ELF-1 (cell line): ENCODE results near the gene MYBPC3.
"Not testable (repeated sequence)": the region's sequence is repeated elsewhere in the genome, so short reads cannot be mapped to it uniquely, and the experiment has no call there.

Experiments used
- DNase-seq: peaks from one replicate; pipeline ENCODE4 v3.0.0-alpha.2; 2016; ENCODE audit warnings: low read depth, low spot score

Gene MYBPC3

DNA sequence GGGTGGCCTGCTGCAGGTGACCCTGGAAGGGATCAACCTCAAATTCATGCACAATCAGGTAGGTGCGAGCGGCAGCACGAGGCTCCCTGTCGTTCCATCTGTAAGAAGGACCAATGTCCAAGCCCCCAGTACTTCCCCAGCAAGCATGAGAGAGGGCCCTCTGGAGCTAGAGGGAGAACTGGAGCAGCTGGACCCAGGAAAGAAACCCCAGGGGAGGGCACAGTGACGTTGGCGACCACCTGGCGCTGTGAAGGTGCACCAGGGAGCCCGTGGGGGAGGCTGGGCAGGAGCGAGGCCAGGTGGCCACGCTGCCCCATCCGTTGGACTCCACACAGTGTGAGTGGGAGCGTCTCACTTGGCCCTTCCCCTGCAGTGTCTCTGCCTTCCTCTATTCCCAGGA is 28.0 kb downstream of the MYBPC3 start:
- no peak for DNase-seq

DNA sequence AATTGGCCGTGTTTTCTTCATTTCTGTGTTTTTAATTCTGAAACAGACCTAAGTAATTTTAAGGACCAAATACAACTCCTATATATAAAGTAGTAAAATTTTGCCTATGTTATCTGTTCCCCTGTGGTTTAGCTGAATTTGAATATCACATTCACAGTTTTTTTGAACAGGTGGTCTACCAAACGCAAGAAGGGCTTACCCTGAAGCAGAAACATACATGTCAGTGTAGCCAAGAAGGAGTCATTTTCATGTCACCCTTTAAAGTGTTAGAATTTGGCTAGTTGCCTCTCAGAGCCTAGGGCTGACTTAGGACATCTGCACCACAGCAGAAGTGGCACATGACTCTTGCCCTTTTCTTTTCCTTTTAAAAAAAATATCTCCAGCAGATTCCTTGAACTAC is 34.3 kb downstream of the MYBPC3 start:
- no peak for DNase-seq

DNA sequence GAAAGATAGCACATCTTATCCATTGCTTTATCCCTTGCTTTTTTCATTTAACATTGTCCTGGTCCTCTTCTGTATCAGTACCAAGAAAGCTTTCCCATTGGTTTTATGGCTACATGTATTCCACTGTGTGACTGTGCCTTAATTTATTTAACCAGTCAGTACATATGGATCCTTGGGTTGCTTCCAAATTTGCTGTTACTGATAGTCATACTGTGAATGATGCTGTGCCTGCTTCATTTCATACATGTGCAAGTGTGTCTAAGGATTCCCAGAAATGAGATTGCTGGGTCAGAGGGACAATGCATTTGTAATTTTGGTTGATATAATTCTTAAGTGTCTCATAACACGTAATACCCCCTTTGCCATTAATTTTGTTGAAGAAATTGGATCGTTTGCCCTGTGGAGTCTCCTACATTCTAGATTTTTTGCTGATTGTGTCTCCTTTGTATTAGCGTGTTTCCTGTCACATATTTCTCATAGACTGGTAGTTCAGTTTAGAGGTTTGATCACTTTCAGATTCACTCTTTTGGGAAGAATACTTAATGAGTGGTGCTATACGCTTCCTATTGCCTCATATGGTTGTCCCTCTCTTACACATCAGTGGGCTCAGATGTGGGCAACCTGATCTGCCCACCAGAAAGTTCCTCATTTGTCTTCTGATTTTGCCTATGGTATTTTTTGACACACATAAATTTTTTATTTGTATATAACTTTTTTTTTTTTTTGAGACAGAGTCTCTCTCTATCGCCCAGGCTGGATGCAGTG is 35.3 kb downstream of the MYBPC3 start:
- DNase-seq, result no peak

DNA sequence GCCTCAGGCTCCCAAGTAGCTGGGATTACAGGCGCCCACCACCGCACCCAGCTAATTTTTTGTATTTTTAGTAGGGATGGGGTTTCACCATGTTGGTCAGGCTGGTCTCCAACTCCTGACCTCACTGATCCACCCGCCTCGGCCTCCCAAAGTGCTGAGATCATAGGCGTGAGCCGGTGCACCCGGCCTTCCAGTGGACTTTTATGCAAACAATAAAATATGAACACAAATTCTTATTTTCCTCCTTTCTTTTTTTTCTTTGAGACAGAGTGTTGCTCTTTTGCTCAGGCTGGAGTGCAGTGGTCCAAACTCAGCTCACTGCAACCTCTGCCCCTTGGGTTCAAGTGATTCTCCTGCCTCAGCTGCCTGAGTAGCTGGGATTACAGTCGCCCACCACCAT is 36.0 kb downstream of the MYBPC3 start:
- not testable (repeated sequence) for DNase-seq

DNA sequence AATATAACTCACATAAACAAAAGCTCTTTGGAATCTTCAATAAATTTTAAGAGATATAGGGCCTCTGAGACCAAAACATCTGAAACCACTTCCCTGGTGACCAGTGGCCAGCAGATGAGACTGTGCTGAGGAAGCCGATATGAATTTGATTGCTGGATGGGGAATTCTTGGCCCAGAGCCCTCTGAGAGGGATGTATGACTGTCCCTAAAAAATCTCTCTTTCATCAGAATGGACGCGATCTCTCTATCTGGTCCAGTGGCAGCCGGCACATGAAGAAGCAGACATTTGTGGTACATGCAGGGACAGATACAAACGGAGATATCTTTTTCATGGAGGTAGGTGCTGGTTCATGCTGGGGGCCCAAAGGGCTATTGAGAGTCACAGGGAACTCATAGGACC is 37.5 kb downstream of the MYBPC3 start:
- no peak for DNase-seq

DNA sequence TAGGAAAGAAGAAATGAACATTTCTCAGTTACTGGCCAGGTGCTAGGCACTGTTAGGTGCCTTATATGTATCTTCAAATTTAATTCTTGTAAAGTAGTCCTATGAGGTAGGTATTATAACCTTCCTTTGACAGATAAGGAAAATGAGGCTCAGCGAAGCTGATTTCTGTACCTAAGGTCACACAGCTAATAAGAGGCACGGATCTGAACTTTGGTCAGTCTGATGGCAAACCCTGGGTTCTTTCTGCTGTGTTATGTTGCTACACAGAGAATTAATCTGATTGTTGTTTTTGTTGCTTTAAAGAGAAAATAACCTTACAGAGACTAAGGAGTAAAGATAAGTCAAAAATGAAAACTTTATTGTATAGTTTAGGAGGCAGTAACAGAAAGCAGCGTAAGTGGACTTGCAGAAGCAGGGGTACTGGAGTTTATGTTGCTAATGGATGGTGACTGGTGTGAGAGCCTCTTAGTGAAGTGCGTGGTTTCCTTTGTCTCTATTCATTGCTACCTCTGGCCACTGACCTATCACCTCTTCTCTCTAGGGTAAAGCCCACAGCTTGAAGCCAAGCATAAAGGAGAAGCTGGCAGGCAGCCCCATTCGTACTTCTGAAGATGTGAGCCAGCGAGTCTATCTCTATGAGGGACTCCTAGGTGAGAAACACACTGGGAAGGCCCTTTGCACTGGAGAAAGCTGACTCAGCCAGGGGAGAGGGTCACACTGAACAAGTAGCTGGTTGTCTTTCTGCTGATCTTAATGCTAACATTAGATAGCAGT is 44.3 kb downstream of the MYBPC3 start:
- DNase-seq, result peak; percentile 6

DNA sequence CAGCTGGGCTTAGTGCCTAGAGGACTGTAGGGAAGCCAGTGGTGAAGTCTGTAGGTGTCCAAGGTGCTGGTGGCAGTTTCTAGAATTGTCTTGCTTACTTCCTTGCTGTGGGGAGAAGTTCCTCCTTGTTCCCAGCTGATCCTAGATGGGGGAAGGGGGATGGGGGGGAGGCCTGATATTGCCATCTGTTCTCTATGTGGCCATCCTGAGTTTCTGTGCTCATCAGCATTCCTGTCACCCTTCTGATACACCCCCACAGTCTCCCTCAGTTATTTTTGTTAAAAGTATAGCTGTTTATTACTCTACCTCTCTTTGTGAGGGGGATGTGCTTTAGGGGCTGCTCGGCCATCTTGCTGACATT is 46.0 kb downstream of the MYBPC3 start:
- DNase-seq, result no peak

DNA sequence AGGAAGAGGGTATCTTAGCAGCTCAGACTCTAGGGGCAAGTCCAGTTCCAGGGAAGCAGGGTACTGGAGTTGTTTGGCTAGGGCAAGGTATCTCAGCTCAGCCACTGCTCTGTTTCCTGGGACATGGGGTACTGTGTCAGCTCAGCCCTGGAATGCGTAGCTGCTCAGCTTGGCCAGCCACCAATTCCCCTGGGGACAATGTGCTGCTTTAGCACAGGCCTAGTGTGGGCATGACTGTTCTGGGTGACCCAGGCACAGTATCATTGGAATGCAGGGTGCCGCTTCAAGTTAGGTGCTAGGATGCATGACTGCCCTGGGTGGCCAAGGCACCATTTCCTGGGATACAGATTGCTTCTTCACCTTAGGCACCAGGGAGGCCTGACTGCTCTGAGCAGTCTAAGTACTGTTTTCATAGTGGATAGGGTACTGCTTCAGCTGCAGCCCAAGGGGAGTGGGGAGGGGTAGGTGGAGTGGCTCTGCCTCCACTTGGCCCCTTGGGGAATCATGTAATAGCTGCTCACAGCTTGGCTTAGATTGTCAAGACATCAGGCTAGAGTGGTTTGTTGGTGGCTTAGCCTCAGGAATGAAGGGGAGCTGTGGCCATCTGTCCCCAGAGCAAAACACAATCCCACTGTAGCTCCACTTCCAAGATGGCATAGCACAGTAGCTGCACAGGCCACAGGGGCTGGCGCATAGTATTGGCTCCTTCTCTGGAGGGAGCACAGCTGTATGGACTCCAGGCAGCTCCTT is 46.6 kb downstream of the MYBPC3 start:
- DNase-seq, result no peak

DNA sequence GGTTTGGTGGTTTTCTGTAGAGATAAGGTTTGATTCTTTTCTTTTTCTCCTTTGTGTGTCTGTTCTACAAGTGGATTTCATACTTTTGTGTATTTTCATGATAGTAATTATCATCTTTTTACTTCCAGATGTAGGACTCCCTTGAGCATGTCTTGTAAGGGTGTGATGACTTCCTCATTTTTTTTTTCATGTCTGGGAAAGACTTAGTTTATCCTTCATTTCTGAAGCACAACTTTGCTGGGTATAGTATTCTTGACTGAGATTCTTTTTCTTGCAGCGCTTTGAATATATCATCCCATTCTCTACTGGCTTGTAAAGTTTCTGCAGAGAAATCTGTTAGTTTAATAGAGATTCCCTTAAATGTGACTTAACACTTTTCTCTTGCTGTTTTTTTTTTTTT is 49.6 kb downstream of the MYBPC3 start:
- DNase-seq, result no peak

DNA sequence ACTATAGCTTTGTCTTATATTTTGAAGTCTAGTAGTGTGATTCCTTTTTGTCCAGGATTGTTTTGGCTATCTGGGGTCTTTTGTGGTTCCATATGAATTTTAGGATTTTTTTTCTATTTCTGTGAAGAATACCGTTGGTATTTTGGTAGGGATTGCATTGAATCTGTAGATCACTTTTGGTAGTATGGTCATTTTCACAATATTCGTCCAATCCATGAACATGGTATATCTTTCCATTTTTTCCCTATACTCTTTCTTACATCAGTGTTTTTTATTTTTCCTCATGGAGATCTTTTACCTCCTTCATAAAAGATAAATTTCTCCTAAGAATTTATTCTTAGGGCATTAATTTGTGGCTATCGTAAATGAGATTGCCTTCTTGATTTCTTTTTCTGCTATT is 53.4 kb downstream of the MYBPC3 start:
- DNase-seq, result no peak

DNA sequence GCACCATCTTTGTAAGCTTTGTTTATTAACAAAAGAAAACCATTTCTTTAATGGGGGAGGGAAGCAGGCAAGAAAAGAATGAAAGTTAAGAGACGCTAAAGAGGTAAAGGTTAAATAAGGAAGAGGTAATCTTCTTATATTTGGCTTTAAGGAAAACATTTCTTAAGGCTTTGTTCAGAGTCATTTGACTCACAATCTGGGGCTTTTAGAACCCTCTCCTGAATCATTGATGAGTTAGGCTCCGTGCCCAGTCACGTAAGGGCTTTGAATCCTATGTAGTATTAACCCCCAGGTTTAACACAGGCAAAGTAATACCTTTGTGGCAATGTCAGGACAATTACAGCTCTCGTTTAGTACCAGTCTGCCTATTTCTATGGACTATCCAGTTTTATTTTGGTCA is 56.5 kb downstream of the MYBPC3 start:
- no peak for DNase-seq

DNA sequence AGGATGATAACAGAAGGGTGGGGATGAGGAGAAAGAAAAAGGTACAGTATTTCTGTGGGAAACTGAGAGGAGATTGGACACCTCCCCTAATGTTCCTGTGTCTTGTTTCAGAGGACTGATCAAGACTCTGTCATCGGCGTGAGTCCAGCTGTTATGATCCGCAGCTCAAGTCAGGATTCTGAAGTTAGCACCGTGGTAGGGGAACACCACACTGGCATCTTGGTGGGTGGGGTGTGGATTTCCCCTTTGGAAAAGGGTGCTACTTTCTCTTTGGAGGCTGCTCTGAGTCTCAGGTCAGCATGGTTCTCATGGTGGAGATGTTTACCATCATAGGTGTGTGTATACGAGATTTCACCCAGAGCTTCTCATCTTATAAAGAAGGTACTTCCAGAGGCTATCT is 57.1 kb downstream of the MYBPC3 start:
- DNase-seq, result no peak

DNA sequence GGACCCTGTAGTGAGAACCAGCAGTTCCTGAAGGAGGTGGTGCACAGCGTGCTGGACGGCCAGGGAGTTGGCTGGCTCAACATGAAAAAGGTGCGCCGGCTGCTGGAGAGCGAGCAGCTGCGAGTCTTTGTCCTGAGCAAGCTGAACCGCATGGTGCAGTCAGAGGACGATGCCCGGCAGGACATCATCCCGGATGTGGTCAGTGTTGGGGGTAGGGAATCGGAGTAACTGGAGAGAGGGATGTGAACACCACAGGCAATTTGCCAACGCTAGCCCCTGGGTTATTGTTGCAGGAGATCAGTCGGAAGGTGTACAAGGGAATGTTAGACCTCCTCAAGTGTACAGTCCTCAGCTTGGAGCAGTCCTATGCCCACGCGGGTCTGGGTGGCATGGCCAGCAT is 62.6 kb downstream of the MYBPC3 start:
- no peak for DNase-seq

DNA sequence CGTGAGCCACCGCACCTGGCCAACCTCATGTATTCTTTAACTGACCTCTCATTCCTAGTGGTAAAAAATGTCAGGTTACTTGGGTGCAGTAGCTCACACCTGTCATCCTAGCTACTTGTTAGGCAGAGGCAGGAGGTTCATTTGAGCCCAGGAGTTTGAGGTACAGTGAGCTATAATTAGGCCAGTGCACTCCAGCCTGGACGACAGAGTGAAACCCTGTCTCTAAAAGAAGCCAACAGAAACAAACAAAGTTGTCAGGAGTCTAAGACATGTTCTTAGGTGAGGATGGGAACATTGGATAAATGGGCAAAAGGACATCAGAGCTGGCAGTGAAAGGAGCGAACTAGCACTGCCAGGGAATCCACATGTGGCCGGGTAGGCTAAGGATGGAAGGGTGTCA is 64.4 kb downstream of the MYBPC3 start:
- no peak for DNase-seq

DNA sequence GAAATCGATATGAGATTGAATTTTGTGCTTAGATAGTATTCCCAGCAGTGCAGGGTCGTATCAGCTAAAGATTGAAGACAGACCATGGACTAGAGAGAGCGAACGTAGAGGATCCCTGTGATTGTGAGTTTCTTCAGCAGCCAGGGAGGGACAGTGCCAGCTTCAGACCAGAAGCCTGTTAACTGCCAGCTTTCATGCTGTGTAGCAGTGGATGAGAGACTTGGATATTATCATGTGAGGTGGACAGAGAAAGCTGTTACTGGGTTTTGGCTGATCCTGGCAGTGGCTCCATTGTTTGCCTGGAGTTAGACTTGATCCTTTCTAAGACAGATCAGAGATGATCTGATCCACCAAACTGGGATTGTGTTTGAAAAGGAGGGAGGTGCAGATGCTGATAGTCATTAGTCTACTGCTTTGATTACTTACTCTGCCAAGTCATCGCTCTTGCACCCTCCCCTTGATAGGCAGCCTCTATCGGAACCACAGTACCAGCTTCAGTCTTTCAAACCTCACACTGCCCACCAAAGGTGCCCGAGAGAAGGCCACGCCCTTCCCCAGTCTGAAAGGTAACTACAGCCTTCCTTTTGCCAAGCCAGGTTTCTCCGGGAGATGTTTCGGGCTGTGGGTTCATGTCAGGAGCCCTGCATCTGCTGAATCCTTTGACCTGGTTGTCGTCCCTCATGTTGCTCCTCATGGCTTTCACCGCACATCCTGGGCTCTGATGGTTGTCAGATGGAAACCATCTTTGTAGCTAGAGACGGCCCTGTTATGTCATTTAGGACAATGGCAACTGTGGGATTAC is 66.3 kb downstream of the MYBPC3 start:
- DNase-seq, result no peak

DNA sequence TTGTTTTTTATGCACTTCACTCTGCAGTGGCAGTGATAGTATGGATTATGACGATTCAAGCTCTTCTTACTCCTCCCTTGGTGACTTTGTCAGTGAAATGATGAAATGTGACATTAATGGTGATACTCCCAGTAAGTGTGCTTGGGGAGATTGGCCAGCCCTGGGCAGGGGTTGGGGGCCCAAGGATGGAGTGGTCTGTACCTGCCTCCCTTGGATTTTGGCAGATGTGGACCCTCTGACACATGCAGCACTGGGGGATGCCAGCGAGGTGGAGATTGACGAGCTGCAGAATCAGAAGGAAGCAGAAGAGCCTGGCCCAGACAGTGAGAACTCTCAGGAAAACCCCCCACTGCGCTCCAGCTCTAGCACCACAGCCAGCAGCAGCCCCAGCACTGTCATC is 68.4 kb downstream of the MYBPC3 start:
- no peak for DNase-seq

DNA sequence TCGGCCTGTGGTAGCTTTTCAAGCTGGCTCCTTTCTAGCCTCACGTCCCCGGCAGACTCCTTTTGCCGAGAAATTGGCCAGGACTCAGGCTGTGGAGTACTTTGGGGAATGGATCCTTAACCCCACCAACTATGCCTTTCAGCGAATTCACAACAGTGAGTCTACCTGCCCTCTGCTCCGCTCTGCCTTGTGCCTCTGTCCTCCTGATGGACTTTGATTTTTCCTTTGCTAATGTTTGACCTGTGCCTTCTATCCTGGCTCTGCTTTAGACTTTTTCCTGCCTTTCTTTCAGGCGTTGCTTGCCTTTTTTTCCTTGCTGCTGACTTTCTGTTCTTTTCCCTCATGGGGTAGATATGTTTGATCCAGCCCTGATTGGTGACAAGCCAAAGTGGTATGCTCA is 70.0 kb downstream of the MYBPC3 start:
- DNase-seq, result no peak
